NCI-H2081 treated with DMSO at 0.1 percent for 48 hours (cell line): ENCODE data around the gene DENND6A.
"Not testable (repeated sequence)": the region's sequence is repeated elsewhere in the genome, so short reads cannot be mapped to it uniquely, and the experiment has no call there.

Source experiments
- DNase-seq: peaks from one replicate; lab custom pipeline; 2025; lab: John Stamatoyannopoulos, UW

Gene DENND6A

GRCh38 chr3:57692396-57693147 is at the start of gene DENND6A:
Gene DENND6A, minus strand, starts transcription at chr3:57693077. Its CDS starts 59 bp downstream, at chr3:57693018.
- no peak for DNase-seq

DNA sequence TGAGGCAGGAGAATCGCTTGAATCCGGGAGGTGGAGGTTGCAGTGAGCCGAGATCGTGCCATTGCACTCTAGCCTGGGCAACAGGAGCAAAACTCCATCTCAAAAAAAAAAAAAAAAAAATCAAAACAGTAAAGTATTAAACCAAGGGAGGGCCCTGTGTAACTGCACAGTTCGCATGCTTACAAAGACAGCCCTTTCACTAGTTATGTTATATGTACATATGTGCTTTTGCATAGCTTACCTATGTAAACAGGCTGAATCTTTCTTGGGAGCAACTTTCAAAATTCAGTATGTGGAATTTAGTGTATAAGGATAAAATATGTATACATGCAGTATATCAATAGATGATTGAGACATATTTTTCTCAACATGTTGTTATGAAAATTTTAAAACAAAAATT is 47.1 kb upstream of the DENND6A start:
- no peak for DNase-seq

DNA sequence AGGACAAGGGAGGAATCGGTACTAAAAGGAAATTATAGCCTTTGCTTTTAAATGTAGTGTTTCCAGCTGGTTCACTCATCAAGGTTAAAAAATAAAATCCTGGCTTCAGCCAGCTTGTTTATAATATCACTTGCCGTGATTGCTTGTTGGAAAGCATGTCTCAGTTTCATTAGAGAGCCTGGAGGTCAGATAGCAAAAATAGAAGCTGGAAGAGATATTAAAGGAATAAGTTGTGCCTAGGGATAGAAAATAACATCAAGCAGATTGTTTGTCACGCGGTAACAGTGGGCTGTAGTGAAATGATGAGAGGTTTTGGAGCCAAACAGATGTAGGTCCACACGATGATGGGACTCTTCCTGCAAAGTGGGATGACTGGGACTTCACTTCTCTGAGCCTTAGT is 45.5 kb upstream of the DENND6A start:
- DNase-seq, result no peak

GRCh38 chr3:57737840-57738239 is 45.0 kb upstream of the DENND6A start:
- DNase-seq, result no peak

- DNase-seq, result no peak
Measured at GRCh38 chr3:57735405-57735804, 42.5 kb upstream of the DENND6A start.

- DNase-seq, result no peak
Measured at GRCh38 chr3:57733790-57734189, 40.9 kb upstream of the DENND6A start.

DNA sequence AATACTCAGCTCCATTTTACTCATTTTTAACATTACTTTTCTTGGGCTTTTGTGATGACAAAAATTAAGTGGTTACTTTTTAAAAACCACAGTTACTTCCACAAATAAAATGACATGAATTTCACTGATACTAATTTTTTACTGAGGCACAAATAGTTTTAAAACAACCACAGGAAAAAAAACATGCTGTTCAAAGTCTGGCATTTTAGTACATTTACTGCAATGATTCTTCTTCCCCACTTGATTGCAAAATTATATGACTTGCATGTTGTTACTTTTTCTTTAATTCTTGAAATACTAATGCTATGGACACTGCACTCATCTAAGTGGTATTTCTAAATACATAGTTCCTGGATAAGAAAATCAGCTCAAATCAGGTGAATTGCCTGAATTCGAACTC is 38.4 kb upstream of the DENND6A start:
- DNase-seq, result no peak

- DNase-seq, result no peak
Measured at GRCh38 chr3:57730682-57731081, 37.8 kb upstream of the DENND6A start.

DNA sequence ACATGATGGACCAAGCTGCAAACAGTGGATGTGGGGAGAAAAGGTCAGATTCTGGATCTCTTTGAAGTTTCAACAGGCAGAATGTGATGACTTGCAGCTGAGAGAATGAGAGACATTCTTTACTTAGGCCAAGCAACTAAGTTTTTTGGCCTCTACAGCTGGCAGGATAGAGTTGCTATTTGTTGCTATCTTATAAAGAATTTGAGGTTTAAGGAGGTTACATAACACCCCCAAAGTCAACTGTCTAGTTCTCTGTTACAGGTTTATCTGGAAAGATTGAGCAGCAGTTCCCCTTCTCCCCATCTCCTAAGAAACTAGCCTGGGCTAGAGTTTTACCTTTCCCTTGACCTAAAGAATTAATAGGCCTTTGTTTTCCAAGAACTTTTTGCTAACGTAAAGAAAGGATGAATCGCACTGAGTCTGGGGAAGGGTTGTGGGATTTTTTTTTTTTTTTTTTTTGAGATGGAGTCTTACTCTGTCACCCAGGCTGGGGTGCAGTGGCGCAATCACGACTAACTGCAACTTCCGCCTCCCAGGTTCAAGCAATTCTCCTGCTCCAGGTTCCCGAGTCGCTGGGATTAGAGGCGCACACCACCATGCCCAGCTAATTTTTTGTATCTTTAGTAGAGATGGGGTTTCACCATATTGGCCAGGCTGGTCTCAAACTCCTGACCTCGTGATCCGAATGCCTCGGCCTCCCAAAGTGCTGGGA is 36.6 kb upstream of the DENND6A start:
- DNase-seq, result no peak

DNA sequence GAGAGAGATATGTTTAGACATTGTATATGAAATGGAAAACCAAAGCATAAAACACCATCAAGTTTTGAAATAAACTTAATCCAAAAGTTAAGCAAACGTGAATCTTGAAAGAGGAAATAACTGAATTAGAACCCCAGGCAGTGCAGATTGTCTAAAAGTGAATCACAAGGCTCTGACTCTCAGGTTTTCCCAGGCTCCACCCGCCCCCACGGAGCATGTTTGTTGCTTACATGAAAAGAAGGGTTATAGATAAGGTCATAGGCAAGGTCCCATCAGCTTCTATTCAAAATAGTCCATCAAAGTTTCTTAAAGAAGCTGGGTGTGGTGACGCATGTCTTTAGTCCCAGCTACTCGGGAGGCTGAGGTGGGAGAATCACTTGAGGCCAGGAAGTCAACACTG is 34.2 kb upstream of the DENND6A start:
- no peak for DNase-seq

- DNase-seq, result no peak
Measured at GRCh38 chr3:57726397-57726796, 33.5 kb upstream of the DENND6A start.

DNA sequence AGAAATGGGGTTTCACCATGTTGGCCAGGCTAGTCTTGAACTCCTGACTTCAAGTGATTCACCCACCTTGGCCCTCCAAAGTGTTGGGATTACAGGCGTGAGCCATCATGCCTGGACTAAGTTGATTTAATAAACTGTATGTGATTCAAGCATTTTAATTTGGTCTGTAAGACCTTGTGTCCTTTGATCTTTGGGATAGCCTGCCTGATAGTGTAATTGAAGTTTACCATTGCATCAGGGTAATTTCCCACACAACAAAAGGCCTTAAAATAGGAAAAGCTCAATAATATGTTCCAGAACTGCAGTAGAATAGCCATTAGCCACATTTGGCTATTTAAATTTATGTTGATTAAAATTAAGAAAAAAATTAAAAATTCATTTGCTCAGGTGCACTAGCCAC is 25.2 kb upstream of the DENND6A start:
- DNase-seq, result no peak

- no peak for DNase-seq
Measured at GRCh38 chr3:57717205-57717868, 24.5 kb upstream of the DENND6A start.

GRCh38 chr3:57715686-57716085 is 22.8 kb upstream of the DENND6A start:
- no peak for DNase-seq

- no peak for DNase-seq
Measured at GRCh38 chr3:57709559-57709958, 16.7 kb upstream of the DENND6A start.

DNA sequence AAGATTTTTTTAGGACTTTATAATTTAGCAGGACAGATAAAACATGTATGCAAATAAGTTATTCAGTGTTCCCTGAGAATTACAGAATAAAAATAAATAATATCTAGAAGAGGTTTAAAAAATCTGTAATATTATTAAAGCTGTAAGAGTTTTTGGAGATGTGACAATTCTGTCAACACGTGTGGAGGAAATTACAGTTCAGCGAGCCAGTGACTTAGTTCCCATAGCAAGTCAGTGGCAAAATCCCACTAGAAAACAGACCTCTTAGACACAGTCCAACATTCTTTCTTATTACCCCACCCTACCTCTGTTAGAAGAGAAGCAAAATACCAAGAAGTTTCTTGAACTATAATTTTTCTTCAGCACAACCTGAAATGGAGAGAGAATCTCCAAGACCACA is 16.2 kb upstream of the DENND6A start:
- no peak for DNase-seq

- no peak for DNase-seq
Measured at GRCh38 chr3:57706462-57706861, 13.6 kb upstream of the DENND6A start.

DNA sequence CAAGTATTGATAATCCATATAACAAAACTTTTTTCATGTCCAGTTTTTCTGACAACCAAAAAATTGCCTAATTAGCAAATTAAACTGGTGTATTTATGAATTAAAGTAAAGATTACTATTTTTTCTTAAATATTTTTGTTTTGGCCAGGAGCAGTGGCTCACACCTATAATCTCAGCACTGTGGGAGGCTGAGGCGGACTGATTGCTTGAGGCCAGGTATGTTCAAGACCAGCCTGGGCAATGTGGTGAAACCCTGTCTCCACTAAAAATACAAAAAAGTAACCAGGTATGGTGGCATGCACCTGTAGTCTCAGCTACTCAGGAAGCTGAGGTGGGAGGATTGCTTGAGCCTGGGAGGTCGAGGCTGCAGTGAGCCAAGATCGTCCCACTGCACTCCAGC is 12.5 kb upstream of the DENND6A start:
- DNase-seq, result not testable (repeated sequence)

DNA sequence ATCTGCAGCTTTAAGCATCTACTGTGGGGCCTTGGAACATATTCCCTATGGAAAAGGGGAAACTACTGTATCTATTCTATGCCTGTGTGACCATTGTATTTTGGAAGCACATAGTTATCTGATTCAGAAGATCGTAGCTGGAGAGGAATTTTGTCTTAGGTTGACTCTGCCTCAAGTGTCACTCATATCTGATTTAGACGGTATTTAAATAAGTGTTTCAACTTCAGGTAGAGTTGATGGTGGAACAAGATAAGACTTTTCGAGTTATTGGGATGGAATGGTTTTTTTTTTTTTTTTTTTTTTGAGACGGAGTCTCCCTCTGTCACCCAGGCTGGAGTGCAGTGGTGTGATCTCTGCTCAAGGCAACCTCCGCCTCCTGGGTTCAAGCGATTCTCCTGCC is 8.9 kb upstream of the DENND6A start:
- DNase-seq, result no peak

DNA sequence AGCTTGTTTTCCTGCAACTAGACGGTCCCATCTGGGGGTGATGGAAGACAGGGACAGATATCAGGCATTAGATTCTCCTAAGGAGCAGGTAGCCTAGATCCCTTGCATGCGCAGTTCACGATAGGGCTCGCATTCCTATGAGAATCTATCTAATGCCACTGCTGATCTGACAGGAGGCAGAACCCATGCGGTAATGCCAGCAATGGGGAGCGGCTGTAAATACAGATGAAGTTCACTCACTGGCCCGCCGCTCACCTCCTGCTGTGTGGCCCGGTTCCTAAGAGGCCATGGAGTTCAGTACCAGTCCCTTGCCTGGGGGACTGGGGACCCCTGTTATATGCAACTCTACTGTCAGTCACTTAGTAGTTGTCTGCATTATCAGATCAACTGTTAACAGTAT is 7.9 kb upstream of the DENND6A start:
- DNase-seq, result no peak

- no peak for DNase-seq
Measured at GRCh38 chr3:57699591-57699990, 6.7 kb upstream of the DENND6A start.

GRCh38 chr3:57696801-57697321 is 4.0 kb upstream of the DENND6A start:
- no peak for DNase-seq

GRCh38 chr3:57694146-57694545 is 1.3 kb upstream of the DENND6A start:
- no peak for DNase-seq
